HepG2 (cell line): ENCODE data around the gene NARS2. TPM values are rescaled to one million over a fixed set of nuclear protein-coding genes. Genes with fewer than 3 reads are reported as not detected.

Experiments
- ATAC-seq: fragments of 200-7000 bp; cut with Tn5 transposase; 3 replicates; pipeline ENCODE4 v1.9.1; 2020; ENCODE audit warnings: mild to moderate bottlenecking, moderate library complexity
- BruUV-seq: library from RNA; stranded (reverse); fragments of 400-500 nt; replicated peaks from 2 replicates; lab custom pipeline; 2021; lab: Mats Ljungman, UMichigan
- CTCF ChIA-PET: fragments of 300-600 bp; formaldehyde crosslinking; extraction: SDS; loops from one replicate; lab custom pipeline; 2021; ENCODE audit warnings: low total read pairs, inconsistent platforms, low intra/inter-chr PET ratio; lab: Yijun Ruan, JAX
- POLR2A ChIA-PET: fragments of 350-600 bp; sonication (Branson Sonifier 250); formaldehyde crosslinking; loops from one replicate; lab custom pipeline; 2020; ENCODE audit warnings: antibody characterized with exemption, inconsistent platforms; lab: Yijun Ruan, JAX
- DNase-seq: peaks from one replicate; pipeline ENCODE4 v3.0.0-alpha.2; 2015; ENCODE audit warnings: low spot score
- FAIRE-seq: peaks from 3 replicates; lab custom pipeline; 2011; peaks lifted over from hg19 to GRCh38; lab: Jason Lieb, UNC
- H2AFZ ChIP-seq: one replicate; pipeline ENCODE4 v1.6.1; 2011; ENCODE audit warnings: low read length, inconsistent platforms
- H3K27ac ChIP-seq: fragments of 300-600 bp; 3 replicates; pipeline ENCODE4 v1.8.0; 2011; ENCODE audit warnings: mixed run types, mild to moderate bottlenecking, mixed read lengths, low read length, inconsistent platforms; ENCODE audit not compliant: insufficient read depth; ENCODE audit errors: extremely low read length
- H3K27me3 ChIP-seq, 2 experiments: fragments of 200-600 bp in 1 of 2; 2 replicates in 1 of 2; 3 replicates in 1 of 2; pipeline versions ENCODE4 v1.6.0 to v1.8.0; 2011; ENCODE audit warnings: low read length in 2 of 2, mild to moderate bottlenecking in 2 of 2, moderate library complexity in 2 of 2, inconsistent platforms in 1 of 2; ENCODE audit not compliant: insufficient read depth in 2 of 2, control insufficient read depth in 1 of 2
- H3K36me3 ChIP-seq, 2 experiments: fragments of 200-600 bp in 1 of 2; replicated peaks in 1 of 2; 2 replicates in 1 of 2; 3 replicates in 1 of 2; pipeline versions ENCODE4 v1.5.1 to v1.8.0; 2011; ENCODE audit warnings: low read length in 2 of 2, inconsistent platforms in 1 of 2; ENCODE audit not compliant: insufficient read depth in 2 of 2, control insufficient read depth in 1 of 2
- H3K4me1 ChIP-seq: 2 replicates; pipeline ENCODE4 v1.5.1; 2012; ENCODE audit warnings: low read length, inconsistent platforms; ENCODE audit not compliant: insufficient read depth
- H3K4me2 ChIP-seq: 2 replicates; pipeline ENCODE4 v1.6.0; 2011; ENCODE audit warnings: low read depth, low read length, inconsistent platforms
- H3K4me3 ChIP-seq, 3 experiments: fragments of 200-600 bp in 1 of 3; sonication (generic), shearing (Covaris generic) in 1 of 3; replicated peaks in 1 of 3; 2 replicates each; pipeline ENCODE4 v1.5.1; 2011 to 2016; ENCODE audit warnings: low read length in 3 of 3, inconsistent platforms in 2 of 3, low read depth in 2 of 3, mild to moderate bottlenecking in 2 of 3, control low read depth in 1 of 3, mixed read lengths in 1 of 3; ENCODE audit not compliant: insufficient read depth in 1 of 3
- H3K79me2 ChIP-seq: one replicate; pipeline ENCODE4 v1.6.1; 2011; ENCODE audit warnings: low read length, inconsistent platforms; ENCODE audit not compliant: insufficient read depth
- H3K9ac ChIP-seq: 2 replicates; pipeline ENCODE4 v1.6.0; 2011; ENCODE audit warnings: mild to moderate bottlenecking, low read depth, low read length, inconsistent platforms; ENCODE audit not compliant: insufficient read depth
- H3K9me3 ChIP-seq: 2 replicates; pipeline ENCODE4 v1.5.1; 2012; ENCODE audit warnings: mild to moderate bottlenecking, low read length
- H4K20me1 ChIP-seq: 2 replicates; pipeline ENCODE4 v1.6.0; 2011; ENCODE audit warnings: inconsistent platforms, mild to moderate bottlenecking, low read length, moderate library complexity; ENCODE audit not compliant: insufficient read depth
- CTCF ChIP-seq: sonication (generic); formaldehyde crosslinking; IDR thresholded peaks from 2 replicates; pipeline ENCODE4 v1.5.0; 2020; ENCODE audit warnings: mild to moderate bottlenecking, missing genetic modification reagents, moderate library complexity
- GATAD1 ChIP-seq: IDR thresholded peaks from 2 replicates; pipeline ENCODE4 v1.6.1; 2016; ENCODE audit warnings: missing genetic modification reagents, missing compliant biosample characterization
- GATAD2A ChIP-seq: IDR thresholded peaks from 2 replicates; pipeline ENCODE4 v1.6.1; 2016
- GMEB1 ChIP-seq: sonication (generic); formaldehyde crosslinking; IDR thresholded peaks from 2 replicates; pipeline ENCODE4 v1.5.1; 2020; ENCODE audit warnings: missing genetic modification reagents, mild to moderate bottlenecking, borderline replicate concordance
- KDM1A ChIP-seq: IDR thresholded peaks from 2 replicates; pipeline ENCODE4 v1.6.1; 2016; ENCODE audit warnings: missing compliant biosample characterization
- KMT2B ChIP-seq: IDR thresholded peaks from 2 replicates; pipeline ENCODE4 v1.6.1; 2016; ENCODE audit warnings: missing genetic modification reagents, missing compliant biosample characterization
- NR2F1 ChIP-seq, 2 experiments: fragments of 450-650 bp in 1 of 2; formaldehyde crosslinking in 1 of 2; IDR thresholded peaks; 2 replicates each; pipeline versions ENCODE4 v1.5.0 to v1.6.1; 2016 to 2020; ENCODE audit warnings: mild to moderate bottlenecking in 1 of 2, missing compliant biosample characterization in 1 of 2, missing genetic modification reagents in 1 of 2, moderate library complexity in 1 of 2
- NR3C1 ChIP-seq: sonication (generic); formaldehyde crosslinking; IDR thresholded peaks from 2 replicates; pipeline ENCODE4 v1.4.0; 2020; ENCODE audit warnings: missing genetic modification reagents
- PAX8 ChIP-seq: sonication (generic); formaldehyde crosslinking; IDR thresholded peaks from 2 replicates; pipeline ENCODE4 v1.8.0; 2022; ENCODE audit warnings: mild to moderate bottlenecking, missing genetic modification reagents, borderline replicate concordance
- SRSF4 ChIP-seq: fragments of 200-400 bp; formaldehyde crosslinking; IDR thresholded peaks from one replicate; pipeline ENCODE4 v1.6.1; 2018; ENCODE audit warnings: mild to moderate bottlenecking, low read depth, low read length, moderate library complexity; ENCODE audit not compliant: poor library complexity, severe bottlenecking
- STAG1 ChIP-seq: sonication (generic); formaldehyde crosslinking; IDR thresholded peaks from 2 replicates; pipeline ENCODE4 v1.4.0; 2020; ENCODE audit warnings: missing genetic modification reagents
- ZBTB7B ChIP-seq: sonication (generic); formaldehyde crosslinking; IDR thresholded peaks from 2 replicates; pipeline ENCODE4 v1.4.0; 2020; ENCODE audit warnings: missing genetic modification reagents
- ZNF317 ChIP-seq: sonication (generic); formaldehyde crosslinking; IDR thresholded peaks from 2 replicates; pipeline ENCODE4 v1.5.0; 2020; ENCODE audit warnings: mild to moderate bottlenecking, missing genetic modification reagents
- ZNF34 ChIP-seq: sonication (generic); formaldehyde crosslinking; IDR thresholded peaks from 2 replicates; pipeline ENCODE4 v1.4.0; 2020; ENCODE audit warnings: mild to moderate bottlenecking, missing genetic modification reagents, borderline replicate concordance
- ZNF513 ChIP-seq: sonication (generic); formaldehyde crosslinking; conservative IDR thresholded peaks from 2 replicates; pipeline ENCODE4 v1.5.0; 2020; ENCODE audit warnings: missing genetic modification reagents
- ZSCAN5A ChIP-seq: sonication (generic); formaldehyde crosslinking; IDR thresholded peaks from 2 replicates; pipeline ENCODE4 v1.8.0; 2022; ENCODE audit warnings: mild to moderate bottlenecking, missing genetic modification reagents, borderline replicate concordance
- WGBS: methylation state at CpG from one replicate; pipeline ENCODE4 v1.1.6; 2017; ENCODE audit warnings: low lambda C conversion rate; 5-methylcytosine and 5-hydroxymethylcytosine counted together
- in situ Hi-C: cut with HindIII; loops from 2 replicates; pipeline ENCODE4 v1.10.0; 2017; ENCODE audit warnings: low pct_unique_long_range_greater_than_20kb; ENCODE audit not compliant: extremely low pct_ligation_motif_present
- intact Hi-C: fragments of 100-400 bp; cut with micrococcal nuclease; formaldehyde crosslinking; loops from one replicate; pipeline ENCODE4 v1.10.0; 2022; ENCODE audit not compliant: unreplicated experiment
- polyA plus RNA-seq, 8 experiments: library from polyadenylated mRNA; depleted of rRNA in 3 of 8; stranded (reverse) in 7 of 8; unstranded in 1 of 8; fragments of >200 nt; fragmentation: Illumina TruSeq in 4 of 8; extraction: Trizol in 4 of 8; gene quantifications; 2 replicates each; pipeline versions ENCODE4 v1.2.1 to v1.2.3, GENCODE V29; 2011 to 2016; ENCODE audit warnings: low read depth in 4 of 8, missing spikeins in 1 of 8, mixed read lengths in 1 of 8; ENCODE audit not compliant: insufficient read depth in 1 of 8
- total RNA-seq, 5 experiments: library from RNA; depleted of rRNA; stranded (reverse); fragments of >200 nt; fragmentation: Illumina TruSeq; extraction: Trizol; gene quantifications; 2 replicates each; pipeline ENCODE4 v1.2.3, GENCODE V29; 2016; ENCODE audit warnings: low read depth in 1 of 5

Gene NARS2
- total and polyA plus RNA-seq, 2 of the 13 experiments (the other 11 are each of a cell fraction or from before 2014, with no cell fraction given), result 45.9 to 65.0 TPM

GRCh38 chr11:78587446-78587845, 12.8 kb upstream of the NARS2 start (continued):
- TF ChIP-seq NR2F1 (CRISPR knock-in tag; IDR thresholded peaks at IDR 0.05) (no peak), SRSF4 (no peak), NR3C1 (CRISPR knock-in tag) (no peak), KDM1A (CRISPR knock-in tag) (no peak), GMEB1 (CRISPR knock-in tag) (no peak)

GRCh38 chr11:78586452-78587046, 11.9 kb upstream of the NARS2 start:
- no peak overlapping the region for H2AFZ ChIP-seq
- DNase-seq, result no peak
- H3K27me3 ChIP-seq, result no peaks in the 10 kb centered on the region; a peak in 1 of 5 replicates
- H3K79me2 ChIP-seq, result no peaks in the 10 kb centered on the region
- intact Hi-C loops, result no loop called here
- H3K4me1 ChIP-seq, result peaks cover 5% of the 10 kb centered on the region; the same call in 1 of the 2 replicates
- no peak overlapping the region for H3K27ac ChIP-seq
- FAIRE-seq, result no peak
- no peaks in the 10 kb centered on the region for H3K36me3 ChIP-seq
- H3K9me3 ChIP-seq, result peaks cover 22% of the 10 kb centered on the region
- ATAC-seq, result no peak
- BruUV-seq, result no TSS peak
- WGBS, result 96% methylated on average over 1 of the region's 1 CpG
- no peak overlapping the region for H3K4me3 ChIP-seq
- no peak overlapping the region for H3K4me2 ChIP-seq
- ChIA-PET POLR2A (interaction anchor here (1.0 kb wide), 1 partner anchor 10 kb away, joined by 5 read pairs; no protein-coding TSS in a partner anchor), CTCF (interaction anchor here (0.6 kb wide), 2 partner anchors 22 to 359 kb away, joined by 3 read pairs; no protein-coding TSS in a partner anchor)
- no peaks in the 10 kb centered on the region for H4K20me1 ChIP-seq
- in situ Hi-C loops, result no loop called here
- H3K9ac ChIP-seq, result no peak overlapping the region
- TF ChIP-seq ZNF34 (CRISPR knock-in tag) (no peak), PAX8 (no peak), ZSCAN5A (CRISPR knock-in tag) (no peak), GATAD1 (CRISPR knock-in tag) (no peak), CTCF (CRISPR knock-in tag) (peak; percentile 49), GATAD2A (0 out of 2 replicates have a peak, but pooled peaks have one; percentile 11), STAG1 (CRISPR knock-in tag) (peak; percentile 50), ZNF317 (CRISPR knock-in tag) (0 out of 2 replicates have a peak, but pooled peaks have one; percentile 30), ZBTB7B (CRISPR knock-in tag) (no peak), ZNF513 (no peak), KMT2B (CRISPR knock-in tag) (no peak)
